Smooth muscle cell (in vitro differentiated cells): ENCODE results near the gene FGF14. TPM values are rescaled to one million over a fixed set of nuclear protein-coding genes. Genes with fewer than 3 reads are reported as not detected.

Experiments
- DNase-seq: peaks from one replicate; lab custom pipeline; 2025; ENCODE audit not compliant: unreplicated experiment; lab: John Stamatoyannopoulos, UW
- H2AFZ ChIP-seq: fragments of 200-600 bp; sonication (generic); 2 replicates; pipeline ENCODE4 v1.6.0; 2016; ENCODE audit warnings: antibody characterized with exemption, low read depth, mild to moderate bottlenecking
- H3F3A ChIP-seq: fragments of 200-600 bp; sonication (generic); 2 replicates; pipeline ENCODE4 v1.6.0; 2017; ENCODE audit warnings: antibody characterized with exemption, low read depth
- H3K27ac ChIP-seq: fragments of 200-600 bp; sonication (generic); 2 replicates; pipeline ENCODE4 v1.5.1; 2016; ENCODE audit warnings: low read depth, mild to moderate bottlenecking
- H3K27me3 ChIP-seq: fragments of 200-600 bp; sonication (generic); 2 replicates; pipeline ENCODE4 v1.6.1; 2016; ENCODE audit warnings: low read depth, mild to moderate bottlenecking
- H3K36me3 ChIP-seq: fragments of 200-600 bp; sonication (generic); 2 replicates; pipeline ENCODE4 v1.5.1; 2016; ENCODE audit warnings: low read depth
- H3K4me1 ChIP-seq: fragments of 200-600 bp; sonication (generic); 2 replicates; pipeline ENCODE4 v1.5.1; 2016; ENCODE audit warnings: low read depth
- H3K4me2 ChIP-seq: fragments of 200-600 bp; sonication (generic); 2 replicates; pipeline ENCODE4 v1.6.0; 2016; ENCODE audit warnings: mild to moderate bottlenecking
- H3K4me3 ChIP-seq: fragments of 200-600 bp; sonication (generic); 2 replicates; pipeline ENCODE4 v1.5.1; 2016; ENCODE audit warnings: mild to moderate bottlenecking
- H3K79me2 ChIP-seq: fragments of 200-600 bp; sonication (generic); 2 replicates; pipeline ENCODE4 v1.6.0; 2016; ENCODE audit warnings: low read depth, mild to moderate bottlenecking
- H3K9ac ChIP-seq: fragments of 200-600 bp; sonication (generic); 2 replicates; pipeline ENCODE4 v1.6.0; 2016; ENCODE audit warnings: low read depth
- H3K9me3 ChIP-seq: fragments of 200-600 bp; sonication (generic); replicated peaks from 2 replicates; pipeline ENCODE4 v1.5.1; 2016; ENCODE audit warnings: low read depth
- H4K20me1 ChIP-seq: fragments of 200-600 bp; sonication (generic); 2 replicates; pipeline ENCODE4 v1.6.0; 2016; ENCODE audit warnings: low read depth
- CTCF ChIP-seq: fragments of 200-600 bp; sonication (generic); IDR thresholded peaks from 2 replicates; pipeline ENCODE4 v1.5.1; 2017; ENCODE audit warnings: borderline replicate concordance, mild to moderate bottlenecking, antibody characterized with exemption; ENCODE audit not compliant: insufficient read depth, poor library complexity, severe bottlenecking
- WGBS: methylation state at CpG from one replicate; pipeline ENCODE4 v1.1.7; 2016; ENCODE audit warnings: low lambda C conversion rate; 5-methylcytosine and 5-hydroxymethylcytosine counted together
- polyA plus RNA-seq: library from polyadenylated mRNA; unstranded; fragments of >200 nt; fragmentation: Nextera tagmentation; extraction: Ambion mirVana; gene quantifications from 2 replicates; pipeline ENCODE4 v1.2.1, GENCODE V29; 2016
- total RNA-seq: library from RNA; depleted of rRNA; stranded (reverse); fragments of >200 nt; gene quantifications from 2 replicates; pipeline ENCODE4 v1.2.3, GENCODE V29; 2014

The FGF14 gene
- total and polyA plus RNA-seq, 2 experiments from 2014 or later = 0.23 TPM; not detected in 1

DNA sequence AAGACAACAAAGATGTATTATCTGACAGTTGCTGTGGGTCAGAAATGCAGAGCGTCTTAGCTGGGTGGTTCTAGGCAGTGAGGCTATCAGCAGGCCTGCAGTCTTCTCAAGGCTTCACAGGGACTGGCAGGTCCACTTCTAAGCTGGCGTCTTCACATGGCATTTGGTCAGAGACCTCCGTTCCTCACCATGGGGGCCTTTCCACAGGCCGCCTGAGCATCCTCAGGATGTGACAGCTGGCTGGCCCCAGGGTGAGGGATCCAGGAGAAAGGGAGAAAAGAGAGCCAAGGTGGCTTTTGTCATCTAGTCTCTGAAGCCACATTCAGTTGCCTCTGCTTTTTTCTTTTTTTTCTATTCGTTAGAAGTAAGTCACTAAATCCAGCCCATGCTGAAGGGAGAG lies 50.3 kb downstream of the FGF14 start:
- no peak overlapping the region for H3K4me2 ChIP-seq

DNA sequence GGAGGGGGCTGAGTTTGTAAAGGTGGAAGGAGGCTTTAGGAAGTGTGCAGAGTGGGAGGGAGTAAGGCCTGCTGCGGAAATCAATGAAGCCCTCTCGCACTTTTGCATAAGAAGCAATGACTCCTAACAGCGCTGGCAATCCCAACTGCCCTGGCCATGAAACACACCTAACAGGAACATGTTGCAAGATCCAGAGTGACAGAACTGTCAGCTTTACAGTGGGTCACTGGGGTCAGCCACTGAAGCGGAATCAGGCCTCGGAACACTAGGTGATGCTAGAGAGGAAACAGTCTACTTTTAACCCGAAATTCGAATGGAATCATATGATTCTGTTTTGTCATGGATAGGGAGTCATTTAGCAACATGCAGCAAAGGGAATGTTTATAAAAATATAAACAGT lies 54.4 kb downstream of the FGF14 start:
- Histone ChIP-seq H3K27me3 (no peaks in the 10 kb centered on the region), H4K20me1 (no peaks in the 10 kb centered on the region), H3K4me3 (no peak overlapping the region), H3K27ac (no peak overlapping the region), H3F3A (no peaks in the 10 kb centered on the region), H3K4me2 (no peak overlapping the region), H2AFZ (no peak overlapping the region), H3K4me1 (peaks cover 6% of the 10 kb centered on the region), H3K9me3 (no peaks in the 10 kb centered on the region), H3K36me3 (no peaks in the 10 kb centered on the region), H3K79me2 (no peaks in the 10 kb centered on the region), H3K9ac (no peak overlapping the region)
- 91% methylated on average over 7 of the region's 7 CpGs for WGBS
- DNase-seq = no peak
- TF ChIP-seq CTCF = no peak

More for the DNA sequence above, 50.3 kb downstream of the FGF14 start:
- no peaks in the 10 kb centered on the region for H3K9me3 ChIP-seq
- H3K36me3 ChIP-seq = no peaks in the 10 kb centered on the region
- H2AFZ ChIP-seq = no peak overlapping the region
- H3K4me3 ChIP-seq = no peak overlapping the region
- 82% methylated on average over 5 of the region's 5 CpGs for WGBS
- H4K20me1 ChIP-seq = no peaks in the 10 kb centered on the region
- no peak for TF ChIP-seq CTCF
- H3K27me3 ChIP-seq = no peaks in the 10 kb centered on the region
- H3K27ac ChIP-seq = no peak overlapping the region
- no peaks in the 10 kb centered on the region for H3F3A ChIP-seq
- H3K9ac ChIP-seq = no peak overlapping the region
- no peaks in the 10 kb centered on the region for H3K4me1 ChIP-seq
- no peaks in the 10 kb centered on the region for H3K79me2 ChIP-seq
- no peak for DNase-seq

GRCh38 chr13:102346769-102347168 lies 55.1 kb downstream of the FGF14 start:
- Histone ChIP-seq H3K4me1 (peaks cover 6% of the 10 kb centered on the region), H4K20me1 (no peaks in the 10 kb centered on the region), H3K9ac (no peak overlapping the region), H3K4me3 (no peak overlapping the region), H3K36me3 (no peaks in the 10 kb centered on the region), H3K27ac (no peak overlapping the region), H3F3A (no peaks in the 10 kb centered on the region), H3K9me3 (no peaks in the 10 kb centered on the region), H3K79me2 (no peaks in the 10 kb centered on the region), H3K4me2 (no peak overlapping the region), H2AFZ (no peak overlapping the region), H3K27me3 (no peaks in the 10 kb centered on the region)
- no peak for TF ChIP-seq CTCF
- WGBS = 89% methylated on average over 5 of the region's 5 CpGs
- no peak for DNase-seq

- Histone ChIP-seq H3K4me3 (no peak overlapping the region), H4K20me1 (no peaks in the 10 kb centered on the region), H3K36me3 (no peaks in the 10 kb centered on the region), H3K9me3 (no peaks in the 10 kb centered on the region), H3K4me2 (no peak overlapping the region), H3K9ac (no peak overlapping the region), H3F3A (no peaks in the 10 kb centered on the region), H3K27ac (no peak overlapping the region), H3K79me2 (no peaks in the 10 kb centered on the region), H3K27me3 (peaks cover 3% of the 10 kb centered on the region), H3K4me1 (peaks cover 6% of the 10 kb centered on the region), H2AFZ (no peak overlapping the region)
- TF ChIP-seq CTCF = no peak
- no peak for DNase-seq
Measured at GRCh38 chr13:102344410-102344809, 57.4 kb downstream of the FGF14 start.
